ENCODE data around the gene HJURP. TPM values are rescaled to one million over a fixed set of nuclear protein-coding genes. Genes with fewer than 3 reads are reported as not detected.

Gene HJURP
- total RNA-seq, 1 donor from 2014 or later, result 8.2 TPM

GRCh38 chr2:233839447-233839820 lies 14.9 kb downstream of the HJURP start:
- peaks cover 2% of the 10 kb centered on the region for H3K4me1 Mint-ChIP-seq (ENCODE audit: low read depth)
- no peaks in the 10 kb centered on the region for H3K9me3 Mint-ChIP-seq (ENCODE audit: low read depth)
- no peak overlapping the region for H3K27ac Mint-ChIP-seq (ENCODE audit: unreplicated experiment)
- TF ChIP-seq CTCF (IDR thresholded peaks at IDR 0.05), result no peak
- H3K36me3 Mint-ChIP-seq (ENCODE audit: low read depth), result peaks cover 9% of the 10 kb centered on the region
- no peak overlapping the region for H3K4me3 Mint-ChIP-seq (ENCODE audit: unreplicated experiment)
- peak; percentile 51 for DNase-seq (ENCODE audit: low spot score)
- no peaks in the 10 kb centered on the region for H3K27me3 Mint-ChIP-seq (ENCODE audit: low read depth)

GRCh38 chr2:233838726-233839446 lies 15.4 kb downstream of the HJURP start:
- DNase-seq (ENCODE audit: low spot score), result peak; percentile 69
- peaks cover 2% of the 10 kb centered on the region for H3K4me1 Mint-ChIP-seq (ENCODE audit: low read depth)
- no peak overlapping the region for H3K27ac Mint-ChIP-seq (ENCODE audit: unreplicated experiment)
- H3K9me3 Mint-ChIP-seq (ENCODE audit: low read depth), result no peaks in the 10 kb centered on the region
- no peaks in the 10 kb centered on the region for H3K27me3 Mint-ChIP-seq (ENCODE audit: low read depth)
- H3K36me3 Mint-ChIP-seq (ENCODE audit: low read depth), result peaks cover 9% of the 10 kb centered on the region
- no peak for TF ChIP-seq CTCF (IDR thresholded peaks at IDR 0.05)
- H3K4me3 Mint-ChIP-seq (ENCODE audit: unreplicated experiment), result no peak overlapping the region

GRCh38 chr2:233838251-233838650 lies 16.1 kb downstream of the HJURP start:
- no peak overlapping the region for H3K4me3 Mint-ChIP-seq (ENCODE audit: unreplicated experiment)
- peaks cover 9% of the 10 kb centered on the region for H3K36me3 Mint-ChIP-seq (ENCODE audit: low read depth)
- peak; percentile 65 for DNase-seq (ENCODE audit: low spot score)
- H3K4me1 Mint-ChIP-seq (ENCODE audit: low read depth), result peaks cover 5% of the 10 kb centered on the region
- TF ChIP-seq CTCF (IDR thresholded peaks at IDR 0.05), result no peak
- no peaks in the 10 kb centered on the region for H3K9me3 Mint-ChIP-seq (ENCODE audit: low read depth)
- H3K27me3 Mint-ChIP-seq (ENCODE audit: low read depth), result no peaks in the 10 kb centered on the region
- H3K27ac Mint-ChIP-seq (ENCODE audit: unreplicated experiment), result no peak overlapping the region

GRCh38 chr2:233837694-233838229 lies 16.6 kb downstream of the HJURP start:
- no peak overlapping the region for H3K27ac Mint-ChIP-seq (ENCODE audit: unreplicated experiment)

GRCh38 chr2:233836359-233836758 lies 18.0 kb downstream of the HJURP start:
- no peaks in the 10 kb centered on the region for H3K27me3 Mint-ChIP-seq (ENCODE audit: low read depth)
- no peak overlapping the region for H3K27ac Mint-ChIP-seq (ENCODE audit: unreplicated experiment)
- TF ChIP-seq CTCF (IDR thresholded peaks at IDR 0.05), result no peak
- H3K9me3 Mint-ChIP-seq (ENCODE audit: low read depth), result no peaks in the 10 kb centered on the region
- H3K4me1 Mint-ChIP-seq (ENCODE audit: low read depth), result peaks cover 14% of the 10 kb centered on the region
- no peak overlapping the region for H3K4me3 Mint-ChIP-seq (ENCODE audit: unreplicated experiment)
- peaks cover 6% of the 10 kb centered on the region for H3K36me3 Mint-ChIP-seq (ENCODE audit: low read depth)
- peak; percentile 8 for DNase-seq (ENCODE audit: low spot score)

More at GRCh38 chr2:233837694-233838229, 16.6 kb downstream of the HJURP start:
- Mint-ChIP-seq H3K9me3 (ENCODE audit: low read depth) (no peaks in the 10 kb centered on the region), H3K27me3 (ENCODE audit: low read depth) (no peaks in the 10 kb centered on the region), H3K4me3 (ENCODE audit: unreplicated experiment) (no peak overlapping the region), H3K4me1 (ENCODE audit: low read depth) (peaks cover 10% of the 10 kb centered on the region), H3K36me3 (ENCODE audit: low read depth) (peaks cover 9% of the 10 kb centered on the region)
- peak; percentile 42 for DNase-seq (ENCODE audit: low spot score)
- no peak for TF ChIP-seq CTCF (IDR thresholded peaks at IDR 0.05)
